K562 (cell line): Measurements from ENCODE around the gene PMF1. TPM values are rescaled to one million over a fixed set of nuclear protein-coding genes. Genes with fewer than 3 reads are reported as not detected.

Source experiments
- CBX2 ChIP-seq: fragments of 200-600 bp; sonication (generic); IDR thresholded peaks from one replicate; pipeline ENCODE4 v1.6.1; 2012; ENCODE audit warnings: mild to moderate bottlenecking, low read length, inconsistent platforms; ENCODE audit not compliant: insufficient read depth, poor library complexity, severe bottlenecking
- CBX8 ChIP-seq: fragments of 200-600 bp; sonication (generic); IDR thresholded peaks from 2 replicates; pipeline ENCODE4 v1.6.1; 2012; ENCODE audit warnings: borderline replicate concordance, mixed run types, low read depth, mild to moderate bottlenecking, moderate library complexity, mixed read lengths, low read length, control low read depth, inconsistent platforms; ENCODE audit not compliant: poor library complexity, severe bottlenecking; ENCODE audit errors: extremely low read depth
- EP300 ChIP-seq: IDR thresholded peaks from 2 replicates; pipeline ENCODE4 v1.6.1; 2012; ENCODE audit warnings: low read length, improper control_type of control experiment
- HDAC8 ChIP-seq: fragments of 450-650 bp; IDR thresholded peaks from 2 replicates; pipeline ENCODE4 v1.6.1; 2016; ENCODE audit warnings: mild to moderate bottlenecking, missing genetic modification characterization, moderate library complexity, missing compliant biosample characterization
- HEY1 ChIP-seq: fragments of 250-450 bp; sonication (Bioruptor Pico); IDR thresholded peaks from 2 replicates; pipeline ENCODE4 v1.5.0; 2020; ENCODE audit warnings: mild to moderate bottlenecking, moderate library complexity, borderline replicate concordance
- HMG20B ChIP-seq: fragments of 250-450 bp; sonication (Bioruptor Pico); IDR thresholded peaks from 2 replicates; pipeline ENCODE4 v1.5.0; 2021; ENCODE audit warnings: mild to moderate bottlenecking
- HNRNPH1 ChIP-seq: fragments of 200-400 bp; formaldehyde crosslinking; optimal IDR thresholded peaks from 2 replicates; pipeline ENCODE3; 2017; ENCODE audit warnings: low read depth, mild to moderate bottlenecking, low read length, moderate library complexity
- JUN ChIP-seq, 2 experiments: sonication (generic) in 1 of 2; formaldehyde crosslinking in 1 of 2; IDR thresholded peaks; 2 replicates each; pipeline versions ENCODE4 v1.6.1 to v1.8.0; 2012 to 2022; ENCODE audit warnings: borderline replicate concordance in 2 of 2, mild to moderate bottlenecking in 2 of 2, improper control_type of control experiment in 1 of 2, low read depth in 1 of 2, low read length in 1 of 2, missing genetic modification reagents in 1 of 2
- KLF10 ChIP-seq: fragments of 250-450 bp; sonication (Bioruptor Pico); IDR thresholded peaks from 2 replicates; pipeline ENCODE4 v1.6.1; 2021; ENCODE audit warnings: matching md5 sums
- MED1 ChIP-seq: sonication (generic); formaldehyde crosslinking; IDR thresholded peaks from 2 replicates; pipeline ENCODE4 v1.8.1; 2023; ENCODE audit warnings: missing genetic modification reagents, borderline replicate concordance
- RBM17 ChIP-seq: fragments of 200-400 bp; formaldehyde crosslinking; IDR thresholded peaks from 2 replicates; pipeline ENCODE4 v1.6.1; 2017; ENCODE audit warnings: low read depth, mild to moderate bottlenecking, low read length, borderline replicate concordance
- SP1 ChIP-seq: sonication (generic); formaldehyde crosslinking; IDR thresholded peaks from 2 replicates; pipeline ENCODE4 v1.8.1; 2022; ENCODE audit warnings: mild to moderate bottlenecking, missing genetic modification reagents
- ZNF24 ChIP-seq: fragments of 450-650 bp; IDR thresholded peaks from 2 replicates; pipeline ENCODE4 v1.6.1; 2016
- ZNF609 ChIP-seq: sonication (generic); formaldehyde crosslinking; IDR thresholded peaks from 2 replicates; pipeline ENCODE4 v1.8.1; 2023; ENCODE audit warnings: missing genetic modification reagents, mild to moderate bottlenecking, borderline replicate concordance
- ZNF785 ChIP-seq: fragments of 250-450 bp; sonication (Bioruptor Pico); IDR thresholded peaks from 2 replicates; pipeline ENCODE4 v1.4.0; 2020; ENCODE audit warnings: mild to moderate bottlenecking
- polyA plus RNA-seq, 8 experiments: library from polyadenylated mRNA; depleted of rRNA in 4 of 8; stranded (reverse) in 5 of 8; unstranded in 3 of 8; fragments of >200 nt; fragmentation: Nextera tagmentation in 2 of 8; fragmentation: Illumina TruSeq in 1 of 8; extraction: Ambion mirVana in 2 of 8; extraction: Trizol in 1 of 8; gene quantifications; 2 replicates each; pipeline versions ENCODE4 v1.2.1 to v1.2.3, GENCODE V29; 2011 to 2014; ENCODE audit warnings: inconsistent platforms in 1 of 8, missing spikeins in 1 of 8
- total RNA-seq, 7 experiments: library from RNA; depleted of rRNA in 6 of 7; stranded (reverse); fragments of >200 nt in 6 of 7; fragmentation: Illumina TruSeq in 2 of 7; extraction: Trizol in 2 of 7; gene quantifications; 2 replicates each; pipeline versions ENCODE4 v1.2.1 to v1.2.3, GENCODE V29; 2011 to 2021; ENCODE audit warnings: low replicate concordance in 1 of 7
- TF ChIP-seq, protein P1 (sequence below): fragments of 250-450 bp; sonication (Bioruptor Pico); IDR thresholded peaks from 2 replicates; pipeline ENCODE4 v1.5.0; 2020; ENCODE audit warnings: mild to moderate bottlenecking
- TF ChIP-seq, protein P2 (sequence below): sonication (generic); formaldehyde crosslinking; IDR thresholded peaks from 2 replicates; pipeline ENCODE4 v1.8.1; 2023; ENCODE audit warnings: mild to moderate bottlenecking, missing genetic modification reagents

The PMF1 gene
- total and polyA plus RNA-seq, 9 of the 15 experiments (the other 6 are each of a cell fraction or from before 2014, with no cell fraction given): 9.4 to 92.9 (median 71.0) TPM

DNA sequence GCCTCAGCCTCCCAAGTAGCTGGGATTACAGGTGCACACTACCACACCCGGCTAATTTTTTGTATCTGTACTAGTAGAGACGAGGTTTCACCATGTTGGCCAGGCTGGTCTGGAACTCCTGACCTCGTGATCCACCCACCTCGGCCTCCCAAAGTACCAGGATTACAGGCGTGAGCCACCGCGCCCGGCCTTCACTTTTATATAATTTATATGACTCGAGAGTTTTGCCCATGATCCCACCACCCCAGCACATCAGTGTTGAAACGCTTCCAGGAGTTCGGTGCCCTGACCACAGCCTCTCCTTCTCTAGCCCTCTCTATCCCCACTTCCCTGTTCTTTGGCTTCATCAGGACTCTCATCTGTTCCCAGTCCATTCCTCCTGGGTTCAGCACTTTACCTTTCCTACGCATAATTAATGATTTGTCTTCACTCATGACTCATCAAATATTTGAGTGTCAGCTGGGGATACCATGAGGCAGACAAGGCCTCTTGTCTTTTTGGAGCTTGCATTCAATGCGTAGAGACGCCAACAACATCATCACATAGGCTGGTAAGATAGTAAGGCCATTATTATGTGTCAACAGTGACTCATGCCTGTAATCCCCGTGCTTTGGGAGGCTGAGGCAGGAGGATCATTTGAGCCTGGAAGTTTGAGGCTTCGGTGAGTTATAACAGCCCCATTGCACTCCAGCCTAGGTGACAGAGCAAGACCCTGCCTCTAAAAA, 1.4 kb downstream of the PMF1 start (continued):
- no peak for TF ChIP-seq CBX8
- no peak for TF ChIP-seq KLF10 (CRISPR knock-in tag)
- TF ChIP-seq HNRNPH1: no peak
- no peak for TF ChIP-seq HMG20B (CRISPR knock-in tag)
- TF ChIP-seq, protein P1, sequence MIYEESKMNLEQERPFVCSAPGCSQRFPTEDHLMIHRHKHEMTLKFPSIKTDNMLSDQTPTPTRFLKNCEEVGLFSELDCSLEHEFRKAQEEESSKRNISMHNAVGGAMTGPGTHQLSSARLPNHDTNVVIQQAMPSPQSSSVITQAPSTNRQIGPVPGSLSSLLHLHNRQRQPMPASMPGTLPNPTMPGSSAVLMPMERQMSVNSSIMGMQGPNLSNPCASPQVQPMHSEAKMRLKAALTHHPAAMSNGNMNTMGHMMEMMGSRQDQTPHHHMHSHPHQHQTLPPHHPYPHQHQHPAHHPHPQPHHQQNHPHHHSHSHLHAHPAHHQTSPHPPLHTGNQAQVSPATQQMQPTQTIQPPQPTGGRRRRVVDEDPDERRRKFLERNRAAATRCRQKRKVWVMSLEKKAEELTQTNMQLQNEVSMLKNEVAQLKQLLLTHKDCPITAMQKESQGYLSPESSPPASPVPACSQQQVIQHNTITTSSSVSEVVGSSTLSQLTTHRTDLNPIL: no peak
- no peak for TF ChIP-seq ZNF785 (CRISPR knock-in tag)
- 0 out of 2 replicates have a peak, but pooled peaks have one; percentile 27 for TF ChIP-seq ZNF24
- no peak for TF ChIP-seq SP1 (CRISPR knock-in tag)
- TF ChIP-seq RBM17: no peak
- TF ChIP-seq HEY1: no peak
- TF ChIP-seq JUN (IDR thresholded peaks at IDR 0.05; ENCODE audit: borderline replicate concordance, low read depth, low read length): peak; percentile 42; the same call in 1 of the 2 replicates
- TF ChIP-seq JUN (CRISPR knock-in tag; IDR thresholded peaks at IDR 0.05; ENCODE audit: borderline replicate concordance): no peak
- no peak for TF ChIP-seq ZNF609 (CRISPR knock-in tag)
- TF ChIP-seq, protein P2, sequence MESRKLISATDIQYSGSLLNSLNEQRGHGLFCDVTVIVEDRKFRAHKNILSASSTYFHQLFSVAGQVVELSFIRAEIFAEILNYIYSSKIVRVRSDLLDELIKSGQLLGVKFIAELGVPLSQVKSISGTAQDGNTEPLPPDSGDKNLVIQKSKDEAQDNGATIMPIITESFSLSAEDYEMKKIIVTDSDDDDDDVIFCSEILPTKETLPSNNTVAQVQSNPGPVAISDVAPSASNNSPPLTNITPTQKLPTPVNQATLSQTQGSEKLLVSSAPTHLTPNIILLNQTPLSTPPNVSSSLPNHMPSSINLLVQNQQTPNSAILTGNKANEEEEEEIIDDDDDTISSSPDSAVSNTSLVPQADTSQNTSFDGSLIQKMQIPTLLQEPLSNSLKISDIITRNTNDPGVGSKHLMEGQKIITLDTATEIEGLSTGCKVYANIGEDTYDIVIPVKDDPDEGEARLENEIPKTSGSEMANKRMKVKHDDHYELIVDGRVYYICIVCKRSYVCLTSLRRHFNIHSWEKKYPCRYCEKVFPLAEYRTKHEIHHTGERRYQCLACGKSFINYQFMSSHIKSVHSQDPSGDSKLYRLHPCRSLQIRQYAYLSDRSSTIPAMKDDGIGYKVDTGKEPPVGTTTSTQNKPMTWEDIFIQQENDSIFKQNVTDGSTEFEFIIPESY (CRISPR knock-in tag): no peak
- TF ChIP-seq MED1 (CRISPR knock-in tag): no peak
- no peak for TF ChIP-seq HDAC8 (tag)
- no peak for TF ChIP-seq CBX2
- no peak for TF ChIP-seq EP300
